HepG2 (cell line): ENCODE data around the gene PRMT7. TPM values are rescaled to one million over a fixed set of nuclear protein-coding genes. Genes with fewer than 3 reads are reported as not detected.

Experiments
- AGO1 ChIP-seq: fragments of 200-400 bp; formaldehyde crosslinking; IDR thresholded peaks from 2 replicates; pipeline ENCODE4 v1.6.1; 2017; ENCODE audit warnings: mild to moderate bottlenecking, low read depth, low read length, moderate library complexity; ENCODE audit not compliant: poor library complexity, severe bottlenecking
- AGO2 ChIP-seq: fragments of 200-400 bp; formaldehyde crosslinking; optimal IDR thresholded peaks from 2 replicates; pipeline ENCODE3; 2017; ENCODE audit warnings: mild to moderate bottlenecking, low read depth, low read length, moderate library complexity
- ETS1 ChIP-seq: sonication (generic); formaldehyde crosslinking; IDR thresholded peaks from 2 replicates; pipeline ENCODE4 v1.4.0; 2020; ENCODE audit warnings: missing genetic modification reagents
- RARG ChIP-seq: sonication (generic); formaldehyde crosslinking; IDR thresholded peaks from 2 replicates; pipeline ENCODE4 v1.4.0; 2020; ENCODE audit warnings: low read depth, mild to moderate bottlenecking, missing genetic modification reagents
- RFX3 ChIP-seq: IDR thresholded peaks from 2 replicates; pipeline ENCODE4 v1.6.1; 2016; ENCODE audit warnings: missing biosample characterization, missing genetic modification reagents
- SP5 ChIP-seq: IDR thresholded peaks from 2 replicates; pipeline ENCODE4 v1.6.1; 2016; ENCODE audit warnings: low read depth, borderline replicate concordance
- THAP7 ChIP-seq: sonication (generic); formaldehyde crosslinking; IDR thresholded peaks from 2 replicates; pipeline ENCODE4 v1.8.1; 2023; ENCODE audit warnings: mild to moderate bottlenecking, missing genetic modification reagents
- ZNF282 ChIP-seq: fragments of 450-650 bp; IDR thresholded peaks from 2 replicates; pipeline ENCODE4 v1.6.1; 2018; ENCODE audit not compliant: partially characterized antibody
- ZNF362 ChIP-seq: sonication (generic); formaldehyde crosslinking; IDR thresholded peaks from 2 replicates; pipeline ENCODE4 v1.4.0; 2020; ENCODE audit warnings: missing genetic modification reagents, mild to moderate bottlenecking, borderline replicate concordance
- ZNF800 ChIP-seq: sonication (generic); formaldehyde crosslinking; IDR thresholded peaks from 2 replicates; pipeline ENCODE4 v1.4.0; 2020; ENCODE audit warnings: missing genetic modification reagents
- polyA plus RNA-seq, 8 experiments: library from polyadenylated mRNA; depleted of rRNA in 3 of 8; stranded (reverse) in 7 of 8; unstranded in 1 of 8; fragments of >200 nt; fragmentation: Illumina TruSeq in 4 of 8; extraction: Trizol in 4 of 8; gene quantifications; 2 replicates each; pipeline versions ENCODE4 v1.2.1 to v1.2.3, GENCODE V29; 2011 to 2016; ENCODE audit warnings: low read depth in 4 of 8, missing spikeins in 1 of 8, mixed read lengths in 1 of 8; ENCODE audit not compliant: insufficient read depth in 1 of 8
- total RNA-seq, 5 experiments: library from RNA; depleted of rRNA; stranded (reverse); fragments of >200 nt; fragmentation: Illumina TruSeq; extraction: Trizol; gene quantifications; 2 replicates each; pipeline ENCODE4 v1.2.3, GENCODE V29; 2016; ENCODE audit warnings: low read depth in 1 of 5

PRMT7 gene
- total and polyA plus RNA-seq, 2 of the 13 experiments (the other 11 are each of a cell fraction or from before 2014, with no cell fraction given) = 47.5 to 55.0 TPM

GRCh38 chr16:68361485-68361884 lies 50.7 kb downstream of the PRMT7 start (continued):
- TF ChIP-seq ETS1 (CRISPR knock-in tag) = no peak
- TF ChIP-seq RFX3 (CRISPR knock-in tag) = no peak
- TF ChIP-seq AGO2 = peak; percentile 77
- peak; percentile 47 for TF ChIP-seq AGO1
- TF ChIP-seq SP5 (CRISPR knock-in tag) = no peak
- no peak for TF ChIP-seq ZNF800 (CRISPR knock-in tag)
- TF ChIP-seq THAP7 = no peak
- TF ChIP-seq ZNF362 (CRISPR knock-in tag) = no peak
- no peak for TF ChIP-seq ZNF282
- no peak for TF ChIP-seq RARG (CRISPR knock-in tag)
